ENCODE measurements around the gene ACAP2.

ACAP2 gene

GRCh38 chr3:195337747-195338146, 105.1 kb downstream of the ACAP2 start:
- TF ChIP-seq CTCF (IDR thresholded peaks at IDR 0.05; ENCODE audit: low read depth, low read length) = no peak
- no peak for DNase-seq
- Histone ChIP-seq H3K36me3 (peaks cover 3% of the 10 kb centered on the region; the same call in 1 of the 2 replicates), H3K9me3 (no peaks in the 10 kb centered on the region), H3K27me3 (no peaks in the 10 kb centered on the region), H3K4me1 (no peaks in the 10 kb centered on the region), H3K4me3 (ENCODE audit: low read depth, low read length) (no peak overlapping the region)

DNA sequence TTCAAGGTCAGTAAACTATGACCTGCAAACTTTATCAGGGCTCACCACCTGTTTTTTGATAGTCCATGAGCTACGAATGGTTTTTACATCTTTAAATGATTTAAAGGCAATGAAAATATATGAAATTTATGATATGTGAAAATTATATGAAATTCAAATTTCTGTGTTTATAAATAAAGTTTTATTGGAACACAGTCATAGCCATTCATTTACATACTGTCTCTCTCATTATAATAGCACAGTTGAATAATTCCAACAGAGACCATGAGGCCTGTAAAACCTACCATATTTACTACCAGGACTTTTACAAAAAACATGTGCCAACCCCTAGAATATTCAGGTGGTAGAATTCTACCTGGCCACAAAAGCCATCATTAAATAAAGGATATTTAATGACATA, 107.9 kb downstream of the ACAP2 start:
- Histone ChIP-seq H3K36me3 (peaks cover 9% of the 10 kb centered on the region), H3K27me3 (no peaks in the 10 kb centered on the region)

GRCh38 chr3:195319060-195319459, 123.8 kb downstream of the ACAP2 start:
- no peak for DNase-seq
- Histone ChIP-seq H3K27me3 (no peaks in the 10 kb centered on the region), H3K4me1 (no peaks in the 10 kb centered on the region), H3K36me3 (peaks cover 10% of the 10 kb centered on the region), H3K4me3 (ENCODE audit: low read depth, low read length) (no peak overlapping the region), H3K9me3 (peaks cover 2% of the 10 kb centered on the region)
- no peak for TF ChIP-seq CTCF (IDR thresholded peaks at IDR 0.05; ENCODE audit: low read depth, low read length)

More for the DNA sequence above, 107.9 kb downstream of the ACAP2 start:
- Histone ChIP-seq H3K9me3 (no peaks in the 10 kb centered on the region), H3K4me1 (no peaks in the 10 kb centered on the region), H3K4me3 (ENCODE audit: low read depth, low read length) (no peak overlapping the region)
- no peak for DNase-seq
- TF ChIP-seq CTCF (IDR thresholded peaks at IDR 0.05; ENCODE audit: low read depth, low read length) = no peak

DNA sequence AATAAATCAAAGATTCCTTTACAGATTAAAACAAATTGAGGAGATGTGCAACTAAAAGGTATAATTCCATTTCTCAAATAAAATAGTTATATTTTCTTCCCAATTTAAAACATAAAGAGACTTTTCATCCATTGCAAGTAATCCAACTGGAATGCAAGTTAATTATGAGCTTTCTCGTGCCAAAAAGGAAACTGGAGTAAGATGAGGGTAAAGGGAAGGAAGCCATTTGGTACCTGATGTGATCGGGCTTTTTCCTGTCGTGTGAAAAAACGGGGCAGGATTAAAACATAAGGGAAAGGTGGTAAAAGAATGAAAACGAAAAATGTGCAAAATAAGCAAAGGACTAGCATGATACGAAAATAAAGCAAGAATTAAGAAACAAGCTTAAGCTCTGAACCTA, 130.1 kb downstream of the ACAP2 start:
- no peak for TF ChIP-seq CTCF (IDR thresholded peaks at IDR 0.05; ENCODE audit: low read depth, low read length)

GRCh38 chr3:195307711-195308110, 135.1 kb downstream of the ACAP2 start:
- H3K4me1 ChIP-seq = no peaks in the 10 kb centered on the region
- peaks cover 5% of the 10 kb centered on the region; the same call in 1 of the 2 replicates for H3K36me3 ChIP-seq
- H3K27me3 ChIP-seq = no peaks in the 10 kb centered on the region
- no peaks in the 10 kb centered on the region for H3K9me3 ChIP-seq
- TF ChIP-seq CTCF (IDR thresholded peaks at IDR 0.05; ENCODE audit: low read depth, low read length) = no peak
- DNase-seq = no peak
- no peak overlapping the region for H3K4me3 ChIP-seq (ENCODE audit: low read depth, low read length)

More for the DNA sequence above, 130.1 kb downstream of the ACAP2 start:
- no peaks in the 10 kb centered on the region for H3K4me1 ChIP-seq
- no peak overlapping the region for H3K4me3 ChIP-seq (ENCODE audit: low read depth, low read length)
- H3K27me3 ChIP-seq = no peaks in the 10 kb centered on the region
- DNase-seq = no peak
- no peaks in the 10 kb centered on the region for H3K36me3 ChIP-seq
- no peaks in the 10 kb centered on the region for H3K9me3 ChIP-seq

DNA sequence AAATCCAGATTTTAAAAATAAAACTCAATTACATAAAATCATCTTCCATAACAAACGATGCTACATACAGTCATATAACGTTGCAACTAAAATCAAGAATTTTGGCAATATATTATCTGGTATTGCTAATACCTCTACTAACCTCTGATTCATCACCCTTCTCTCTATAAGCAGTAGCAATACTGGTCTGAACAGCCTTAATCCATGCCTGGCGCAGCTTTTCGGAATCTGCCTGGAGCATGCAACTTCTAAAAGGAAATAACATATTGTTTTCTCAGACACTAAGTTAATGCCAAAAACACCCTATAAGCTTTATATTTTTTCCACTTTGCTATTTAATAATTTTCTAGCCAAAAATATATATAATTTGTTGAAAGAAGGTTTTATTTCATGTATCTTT, 136.5 kb downstream of the ACAP2 start:
- no peak for TF ChIP-seq CTCF (IDR thresholded peaks at IDR 0.05; ENCODE audit: low read depth, low read length)
- Histone ChIP-seq H3K4me1 (no peaks in the 10 kb centered on the region), H3K27me3 (no peaks in the 10 kb centered on the region), H3K4me3 (ENCODE audit: low read depth, low read length) (no peak overlapping the region), H3K36me3 (peaks cover 11% of the 10 kb centered on the region), H3K9me3 (no peaks in the 10 kb centered on the region)
- DNase-seq = no peak

All from BE2C (cell line).